HepG2 (cell line): ENCODE data around the gene MRPL20. TPM values are rescaled to one million over a fixed set of nuclear protein-coding genes. Genes with fewer than 3 reads are reported as not detected.
A peak's percentile ranks its signal among the peaks of the same experiment; 100 is the strongest.

ENCODE experiments used
- CBFB ChIP-seq: sonication (generic); formaldehyde crosslinking; IDR thresholded peaks from 2 replicates; pipeline ENCODE4 v1.4.0; 2020; ENCODE audit warnings: missing genetic modification reagents
- HNRNPUL1 ChIP-seq: fragments of 200-400 bp; formaldehyde crosslinking; IDR thresholded peaks from 2 replicates; pipeline ENCODE4 v1.6.1; 2017; ENCODE audit warnings: low read depth, mild to moderate bottlenecking, low read length, moderate library complexity
- KDM1A ChIP-seq: IDR thresholded peaks from 2 replicates; pipeline ENCODE4 v1.6.1; 2016; ENCODE audit warnings: missing compliant biosample characterization
- KDM2A ChIP-seq: sonication (generic); formaldehyde crosslinking; IDR thresholded peaks from 2 replicates; pipeline ENCODE4 v1.4.0; 2020; ENCODE audit warnings: low read depth, missing genetic modification reagents, borderline replicate concordance
- KMT2B ChIP-seq: IDR thresholded peaks from 2 replicates; pipeline ENCODE4 v1.6.1; 2016; ENCODE audit warnings: missing genetic modification reagents, missing compliant biosample characterization
- MXI1 ChIP-seq: IDR thresholded peaks from 3 replicates; pipeline ENCODE4 v1.6.1; 2012; ENCODE audit warnings: low read depth, low read length, inconsistent platforms, borderline replicate concordance
- ZNF343 ChIP-seq: sonication (generic); formaldehyde crosslinking; IDR thresholded peaks from 2 replicates; pipeline ENCODE4 v1.4.0; 2020; ENCODE audit warnings: mild to moderate bottlenecking, missing genetic modification reagents
- ZNF432 ChIP-seq: sonication (generic); formaldehyde crosslinking; IDR thresholded peaks from 2 replicates; pipeline ENCODE4 v1.5.0; 2020; ENCODE audit warnings: missing genetic modification reagents, mild to moderate bottlenecking, borderline replicate concordance
- ZNF567 ChIP-seq: sonication (generic); formaldehyde crosslinking; IDR thresholded peaks from 2 replicates; pipeline ENCODE4 v1.8.1; 2023; ENCODE audit warnings: mild to moderate bottlenecking, missing genetic modification reagents, borderline replicate concordance
- polyA plus RNA-seq, 8 experiments: library from polyadenylated mRNA; depleted of rRNA in 3 of 8; stranded (reverse) in 7 of 8; unstranded in 1 of 8; fragments of >200 nt; fragmentation: Illumina TruSeq in 4 of 8; extraction: Trizol in 4 of 8; gene quantifications; 2 replicates each; pipeline versions ENCODE4 v1.2.1 to v1.2.3, GENCODE V29; 2011 to 2016; ENCODE audit warnings: low read depth in 4 of 8, missing spikeins in 1 of 8, mixed read lengths in 1 of 8; ENCODE audit not compliant: insufficient read depth in 1 of 8
- total RNA-seq, 5 experiments: library from RNA; depleted of rRNA; stranded (reverse); fragments of >200 nt; fragmentation: Illumina TruSeq; extraction: Trizol; gene quantifications; 2 replicates each; pipeline ENCODE4 v1.2.3, GENCODE V29; 2016; ENCODE audit warnings: low read depth in 1 of 5
- TF ChIP-seq, protein P1 (sequence below): sonication (generic); formaldehyde crosslinking; IDR thresholded peaks from 2 replicates; pipeline ENCODE4 v1.5.1; 2020; ENCODE audit warnings: mild to moderate bottlenecking, missing genetic modification reagents, moderate library complexity
- TF ChIP-seq, protein P2 (sequence below): sonication (generic); formaldehyde crosslinking; IDR thresholded peaks from 2 replicates; pipeline ENCODE4 v1.4.0; 2020; ENCODE audit warnings: missing genetic modification reagents
- TF ChIP-seq, protein P3 (sequence below): sonication (generic); formaldehyde crosslinking; IDR thresholded peaks from 2 replicates; pipeline ENCODE4 v1.4.0; 2020; ENCODE audit warnings: mild to moderate bottlenecking, missing genetic modification reagents
- TF ChIP-seq, protein P4 (sequence below): sonication (generic); formaldehyde crosslinking; IDR thresholded peaks from 2 replicates; pipeline ENCODE4 v1.5.0; 2020; ENCODE audit warnings: mild to moderate bottlenecking, missing genetic modification reagents

The MRPL20 gene
- total and polyA plus RNA-seq, 2 of the 13 experiments (the other 11 are each of a cell fraction or from before 2014, with no cell fraction given): 59.2 to 127 TPM

DNA sequence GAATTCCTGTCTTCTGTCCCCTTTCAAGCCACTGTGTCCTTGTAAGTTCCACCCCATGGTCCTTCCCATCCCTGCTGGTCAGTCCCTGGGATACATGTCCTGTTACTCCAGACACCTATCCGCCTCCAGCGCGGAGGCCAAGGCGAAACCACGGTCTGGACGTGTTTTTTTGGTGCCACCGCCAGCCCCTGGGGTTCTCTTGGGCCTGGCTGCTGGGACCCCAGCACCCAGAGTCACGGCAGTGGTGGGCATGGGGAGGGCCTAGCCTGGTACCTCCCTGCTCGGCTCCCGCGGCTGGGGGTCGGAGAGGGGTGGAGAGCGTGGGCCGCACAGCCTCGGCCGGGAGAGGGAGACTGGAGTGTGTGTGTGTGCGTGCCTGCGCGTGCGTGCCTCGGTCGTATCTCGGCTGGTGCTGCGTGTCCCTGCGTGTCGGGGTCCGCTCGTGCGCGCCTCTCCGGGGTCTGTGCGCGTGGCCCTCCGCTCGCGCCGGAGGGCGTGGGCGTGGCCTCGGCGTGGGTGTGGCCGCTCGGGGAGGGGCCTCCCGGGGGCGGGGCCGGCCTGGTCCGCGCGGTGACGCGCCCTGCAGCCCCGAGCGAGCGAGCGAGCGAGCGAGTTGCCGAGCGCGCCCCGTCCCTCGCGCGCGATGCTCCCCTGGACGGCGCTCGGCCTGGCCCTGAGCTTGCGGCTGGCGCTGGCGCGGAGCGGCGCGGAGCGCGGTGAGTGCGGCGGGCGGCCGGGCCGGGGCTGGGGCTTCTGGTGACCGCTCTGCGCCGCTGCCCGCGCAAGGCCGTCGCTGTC is 28.2 kb upstream of the MRPL20 start, which contains the start of gene VWA1 (continued):
- TF ChIP-seq ZNF432 (CRISPR knock-in tag) (no peak), HNRNPUL1 (no peak), CBFB (no peak), ZNF567 (CRISPR knock-in tag) (peak; percentile 72; the same call in 1 of the 2 replicates), MXI1 (peak; percentile 87; the same call in 2 of the 3 replicates), ZNF343 (no peak; the same call in 1 of the 2 replicates), KMT2B (CRISPR knock-in tag) (no peak), KDM2A (CRISPR knock-in tag) (peak; percentile 19; the same call in 1 of the 2 replicates), KDM1A (no peak; the same call in 1 of the 2 replicates)
- TF ChIP-seq, protein P1, sequence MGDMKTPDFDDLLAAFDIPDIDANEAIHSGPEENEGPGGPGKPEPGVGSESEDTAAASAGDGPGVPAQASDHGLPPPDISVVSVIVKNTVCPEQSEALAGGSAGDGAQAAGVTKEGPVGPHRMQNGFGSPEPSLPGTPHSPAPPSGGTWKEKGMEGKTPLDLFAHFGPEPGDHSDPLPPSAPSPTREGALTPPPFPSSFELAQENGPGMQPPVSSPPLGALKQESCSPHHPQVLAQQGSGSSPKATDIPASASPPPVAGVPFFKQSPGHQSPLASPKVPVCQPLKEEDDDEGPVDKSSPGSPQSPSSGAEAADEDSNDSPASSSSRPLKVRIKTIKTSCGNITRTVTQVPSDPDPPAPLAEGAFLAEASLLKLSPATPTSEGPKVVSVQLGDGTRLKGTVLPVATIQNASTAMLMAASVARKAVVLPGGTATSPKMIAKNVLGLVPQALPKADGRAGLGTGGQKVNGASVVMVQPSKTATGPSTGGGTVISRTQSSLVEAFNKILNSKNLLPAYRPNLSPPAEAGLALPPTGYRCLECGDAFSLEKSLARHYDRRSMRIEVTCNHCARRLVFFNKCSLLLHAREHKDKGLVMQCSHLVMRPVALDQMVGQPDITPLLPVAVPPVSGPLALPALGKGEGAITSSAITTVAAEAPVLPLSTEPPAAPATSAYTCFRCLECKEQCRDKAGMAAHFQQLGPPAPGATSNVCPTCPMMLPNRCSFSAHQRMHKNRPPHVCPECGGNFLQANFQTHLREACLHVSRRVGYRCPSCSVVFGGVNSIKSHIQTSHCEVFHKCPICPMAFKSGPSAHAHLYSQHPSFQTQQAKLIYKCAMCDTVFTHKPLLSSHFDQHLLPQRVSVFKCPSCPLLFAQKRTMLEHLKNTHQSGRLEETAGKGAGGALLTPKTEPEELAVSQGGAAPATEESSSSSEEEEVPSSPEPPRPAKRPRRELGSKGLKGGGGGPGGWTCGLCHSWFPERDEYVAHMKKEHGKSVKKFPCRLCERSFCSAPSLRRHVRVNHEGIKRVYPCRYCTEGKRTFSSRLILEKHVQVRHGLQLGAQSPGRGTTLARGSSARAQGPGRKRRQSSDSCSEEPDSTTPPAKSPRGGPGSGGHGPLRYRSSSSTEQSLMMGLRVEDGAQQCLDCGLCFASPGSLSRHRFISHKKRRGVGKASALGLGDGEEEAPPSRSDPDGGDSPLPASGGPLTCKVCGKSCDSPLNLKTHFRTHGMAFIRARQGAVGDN: peak; percentile 74
- TF ChIP-seq, protein P2, sequence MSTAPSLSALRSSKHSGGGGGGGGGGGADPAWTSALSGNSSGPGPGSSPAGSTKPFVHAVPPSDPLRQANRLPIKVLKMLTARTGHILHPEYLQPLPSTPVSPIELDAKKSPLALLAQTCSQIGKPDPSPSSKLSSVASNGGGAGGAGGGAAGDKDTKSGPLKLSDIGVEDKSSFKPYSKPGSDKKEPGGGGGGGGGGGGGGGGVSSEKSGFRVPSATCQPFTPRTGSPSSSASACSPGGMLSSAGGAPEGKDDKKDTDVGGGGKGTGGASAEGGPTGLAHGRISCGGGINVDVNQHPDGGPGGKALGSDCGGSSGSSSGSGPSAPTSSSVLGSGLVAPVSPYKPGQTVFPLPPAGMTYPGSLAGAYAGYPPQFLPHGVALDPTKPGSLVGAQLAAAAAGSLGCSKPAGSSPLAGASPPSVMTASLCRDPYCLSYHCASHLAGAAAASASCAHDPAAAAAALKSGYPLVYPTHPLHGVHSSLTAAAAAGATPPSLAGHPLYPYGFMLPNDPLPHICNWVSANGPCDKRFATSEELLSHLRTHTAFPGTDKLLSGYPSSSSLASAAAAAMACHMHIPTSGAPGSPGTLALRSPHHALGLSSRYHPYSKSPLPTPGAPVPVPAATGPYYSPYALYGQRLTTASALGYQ (CRISPR knock-in tag): no peak
- TF ChIP-seq, protein P3, sequence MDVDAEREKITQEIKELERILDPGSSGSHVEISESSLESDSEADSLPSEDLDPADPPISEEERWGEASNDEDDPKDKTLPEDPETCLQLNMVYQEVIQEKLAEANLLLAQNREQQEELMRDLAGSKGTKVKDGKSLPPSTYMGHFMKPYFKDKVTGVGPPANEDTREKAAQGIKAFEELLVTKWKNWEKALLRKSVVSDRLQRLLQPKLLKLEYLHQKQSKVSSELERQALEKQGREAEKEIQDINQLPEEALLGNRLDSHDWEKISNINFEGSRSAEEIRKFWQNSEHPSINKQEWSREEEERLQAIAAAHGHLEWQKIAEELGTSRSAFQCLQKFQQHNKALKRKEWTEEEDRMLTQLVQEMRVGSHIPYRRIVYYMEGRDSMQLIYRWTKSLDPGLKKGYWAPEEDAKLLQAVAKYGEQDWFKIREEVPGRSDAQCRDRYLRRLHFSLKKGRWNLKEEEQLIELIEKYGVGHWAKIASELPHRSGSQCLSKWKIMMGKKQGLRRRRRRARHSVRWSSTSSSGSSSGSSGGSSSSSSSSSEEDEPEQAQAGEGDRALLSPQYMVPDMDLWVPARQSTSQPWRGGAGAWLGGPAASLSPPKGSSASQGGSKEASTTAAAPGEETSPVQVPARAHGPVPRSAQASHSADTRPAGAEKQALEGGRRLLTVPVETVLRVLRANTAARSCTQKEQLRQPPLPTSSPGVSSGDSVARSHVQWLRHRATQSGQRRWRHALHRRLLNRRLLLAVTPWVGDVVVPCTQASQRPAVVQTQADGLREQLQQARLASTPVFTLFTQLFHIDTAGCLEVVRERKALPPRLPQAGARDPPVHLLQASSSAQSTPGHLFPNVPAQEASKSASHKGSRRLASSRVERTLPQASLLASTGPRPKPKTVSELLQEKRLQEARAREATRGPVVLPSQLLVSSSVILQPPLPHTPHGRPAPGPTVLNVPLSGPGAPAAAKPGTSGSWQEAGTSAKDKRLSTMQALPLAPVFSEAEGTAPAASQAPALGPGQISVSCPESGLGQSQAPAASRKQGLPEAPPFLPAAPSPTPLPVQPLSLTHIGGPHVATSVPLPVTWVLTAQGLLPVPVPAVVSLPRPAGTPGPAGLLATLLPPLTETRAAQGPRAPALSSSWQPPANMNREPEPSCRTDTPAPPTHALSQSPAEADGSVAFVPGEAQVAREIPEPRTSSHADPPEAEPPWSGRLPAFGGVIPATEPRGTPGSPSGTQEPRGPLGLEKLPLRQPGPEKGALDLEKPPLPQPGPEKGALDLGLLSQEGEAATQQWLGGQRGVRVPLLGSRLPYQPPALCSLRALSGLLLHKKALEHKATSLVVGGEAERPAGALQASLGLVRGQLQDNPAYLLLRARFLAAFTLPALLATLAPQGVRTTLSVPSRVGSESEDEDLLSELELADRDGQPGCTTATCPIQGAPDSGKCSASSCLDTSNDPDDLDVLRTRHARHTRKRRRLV (CRISPR knock-in tag): no peak
- TF ChIP-seq, protein P4, sequence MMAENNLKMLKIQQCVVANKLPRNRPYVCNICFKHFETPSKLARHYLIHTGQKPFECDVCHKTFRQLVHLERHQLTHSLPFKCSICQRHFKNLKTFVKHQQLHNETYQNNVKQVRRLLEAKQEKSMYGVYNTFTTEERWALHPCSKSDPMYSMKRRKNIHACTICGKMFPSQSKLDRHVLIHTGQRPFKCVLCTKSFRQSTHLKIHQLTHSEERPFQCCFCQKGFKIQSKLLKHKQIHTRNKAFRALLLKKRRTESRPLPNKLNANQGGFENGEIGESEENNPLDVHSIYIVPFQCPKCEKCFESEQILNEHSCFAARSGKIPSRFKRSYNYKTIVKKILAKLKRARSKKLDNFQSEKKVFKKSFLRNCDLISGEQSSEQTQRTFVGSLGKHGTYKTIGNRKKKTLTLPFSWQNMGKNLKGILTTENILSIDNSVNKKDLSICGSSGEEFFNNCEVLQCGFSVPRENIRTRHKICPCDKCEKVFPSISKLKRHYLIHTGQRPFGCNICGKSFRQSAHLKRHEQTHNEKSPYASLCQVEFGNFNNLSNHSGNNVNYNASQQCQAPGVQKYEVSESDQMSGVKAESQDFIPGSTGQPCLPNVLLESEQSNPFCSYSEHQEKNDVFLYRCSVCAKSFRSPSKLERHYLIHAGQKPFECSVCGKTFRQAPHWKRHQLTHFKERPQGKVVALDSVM: 0 out of 2 replicates have a peak, but pooled peaks have one; percentile 20
